Natural killer cell (primary cell): ENCODE measurements around the gene ADH1C. TPM values are rescaled to one million over a fixed set of nuclear protein-coding genes. Genes with fewer than 3 reads are reported as not detected.
"Not testable (repeated sequence)": the region's sequence is repeated elsewhere in the genome, so short reads cannot be mapped to it uniquely, and the experiment has no call there.

Source experiments
- ATAC-seq, 3 donors: fragments of 150-1000 bp in 2 of 3; fragments of 200-7000 bp in 1 of 3; cut with Tn5 transposase; 1 replicate in 1 of 3; 2 replicates in 2 of 3; pipeline ENCODE4 v1.10.0; 2021; ENCODE audit warnings: mild to moderate bottlenecking in 2 of 3, moderate library complexity in 2 of 3
- DNase-seq, 2 donors: peaks; one replicate each; pipeline versions ENCODE4 v3.0.0 to v3.0.0-alpha.2; 2013 to 2021; ENCODE audit warnings: mixed read lengths in 1 of 2
- H3K27ac ChIP-seq: one replicate; pipeline ENCODE4 v1.5.1; 2013; ENCODE audit warnings: mild to moderate bottlenecking, low read length
- H3K27me3 ChIP-seq: one replicate; pipeline ENCODE4 v1.6.1; 2013; ENCODE audit warnings: low read length; ENCODE audit not compliant: control insufficient read depth, insufficient read depth
- H3K36me3 ChIP-seq: one replicate; pipeline ENCODE4 v1.6.1; 2013; ENCODE audit warnings: low read length; ENCODE audit not compliant: control insufficient read depth, insufficient read depth
- H3K4me1 ChIP-seq: one replicate; pipeline ENCODE4 v1.6.1; 2013; ENCODE audit warnings: low read length; ENCODE audit not compliant: control insufficient read depth, insufficient read depth
- H3K4me3 ChIP-seq: one replicate; pipeline ENCODE4 v1.5.1; 2013; ENCODE audit warnings: low read length
- H3K9me3 ChIP-seq: one replicate; pipeline ENCODE4 v1.6.1; 2013; ENCODE audit warnings: low read length; ENCODE audit not compliant: control insufficient read depth, insufficient read depth
- H3K27ac Mint-ChIP-seq, 2 donors: one replicate each; pipeline ENCODE4 v1.8.0; 2022; ENCODE audit warnings: mild to moderate bottlenecking in 2 of 2, mixed read lengths in 2 of 2, moderate library complexity in 1 of 2
- H3K27me3 Mint-ChIP-seq, 2 donors: one replicate each; pipeline ENCODE4 v1.8.0; 2022; ENCODE audit warnings: low read depth in 2 of 2, mixed read lengths in 2 of 2
- H3K36me3 Mint-ChIP-seq: one replicate; pipeline ENCODE4 v1.8.0; 2022; ENCODE audit warnings: mixed read lengths
- H3K4me1 Mint-ChIP-seq, 2 donors: one replicate each; pipeline ENCODE4 v1.8.0; 2022; ENCODE audit warnings: mixed read lengths in 2 of 2
- H3K4me3 Mint-ChIP-seq: one replicate; pipeline ENCODE4 v1.8.0; 2022; ENCODE audit warnings: mild to moderate bottlenecking, moderate library complexity, mixed read lengths
- H3K9me3 Mint-ChIP-seq, 2 donors: one replicate each; pipeline ENCODE4 v1.8.0; 2022; ENCODE audit warnings: mixed read lengths in 2 of 2
- WGBS: methylation state at CpG from one replicate; pipeline ENCODE4 v1.1.7; 2013; ENCODE audit warnings: missing lambda C conversion rate; ENCODE audit not compliant: insufficient coverage; 5-methylcytosine and 5-hydroxymethylcytosine counted together
- intact Hi-C: fragments of 100-400 bp; cut with micrococcal nuclease; formaldehyde crosslinking; loops from one replicate; pipeline ENCODE4 v1.14.2; 2022
- total RNA-seq, 4 donors: library from RNA; stranded (reverse); fragments of 120-200 nt in 1 of 4; gene quantifications; one replicate each; pipeline versions ENCODE4 v1.2.3 to v1.2.4, GENCODE V29; 2013 to 2022
- TF ChIP-seq, protein P1 (sequence below): fragments of 200-600 bp; IDR thresholded peaks from one replicate; pipeline ENCODE4 v1.8.0; 2022; ENCODE audit warnings: antibody characterized with exemption

Gene ADH1C
- total RNA-seq, 3 donors from 2014 or later (not counting 1 experiment from before 2014, with no cell fraction given) = not detected

DNA sequence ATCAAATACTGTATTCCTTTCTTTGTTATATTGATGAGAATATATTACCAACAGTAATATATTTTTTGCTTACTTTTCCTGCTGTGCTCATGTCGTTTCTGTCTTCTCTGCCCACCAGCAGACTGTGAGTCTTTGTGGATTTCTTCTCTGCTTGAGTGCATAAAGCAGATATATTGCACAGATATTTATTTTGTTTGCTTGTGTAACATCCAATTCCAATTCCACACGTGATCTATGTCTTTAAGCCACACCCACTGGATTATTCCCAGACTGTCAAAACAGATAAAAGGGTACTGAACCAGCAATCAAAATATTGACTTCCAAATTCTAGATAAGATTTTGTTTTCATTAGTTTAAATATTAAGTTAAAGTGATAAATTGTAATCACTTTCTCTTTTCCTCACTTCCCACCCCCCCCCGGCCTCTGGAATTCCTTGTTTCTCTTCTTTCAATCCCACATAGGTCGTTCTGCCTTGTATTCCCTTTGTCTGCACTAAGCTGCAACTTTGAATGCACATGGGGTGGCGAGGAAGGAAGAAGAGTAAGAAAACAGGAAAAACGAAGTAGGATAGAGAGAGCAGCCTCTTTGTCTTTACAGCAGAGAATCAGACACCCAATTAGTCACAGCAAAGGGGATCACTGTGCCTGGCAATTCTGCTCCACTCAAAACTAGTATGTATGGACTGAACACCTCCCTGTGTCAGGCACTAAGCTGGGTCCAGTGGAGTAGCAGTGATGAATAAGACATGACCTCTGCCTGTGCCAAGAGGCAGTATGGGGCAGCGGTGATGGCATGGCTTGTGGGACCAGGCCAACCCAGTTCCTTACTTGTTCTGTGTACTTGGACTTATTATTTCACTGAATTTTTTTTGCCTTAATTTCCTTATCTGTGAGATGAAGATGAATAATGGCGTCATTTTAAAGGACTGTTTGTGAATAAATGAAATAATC is 31.0 kb downstream of the ADH1C start, which contains the start of gene ADH1B:
ADH1B (minus strand) TSS at position 161 of the 951 bp plus-strand sequence; CDS start at position 91, 70 bp downstream.
- DNase-seq (no peak), ATAC-seq (no peak)
- Mint-ChIP-seq H3K4me1 (no peaks in the 10 kb centered on the region), H3K27me3 (peaks cover 0 to 4% of the 10 kb centered on the region in 2 donors), H3K9me3 (peaks cover 0 to 2% of the 10 kb centered on the region in 2 donors), H3K4me3 (no peak within 1 kb of the TSS), H3K36me3 (no peaks in the 10 kb centered on the region), H3K27ac (no peak within 1 kb of the TSS)
- Histone ChIP-seq H3K27ac (no peak within 1 kb of the TSS), H3K27me3 (no peaks in the 10 kb centered on the region), H3K36me3 (no peaks in the 10 kb centered on the region), H3K4me3 (no peak within 1 kb of the TSS), H3K9me3 (no peaks in the 10 kb centered on the region), H3K4me1 (no peaks in the 10 kb centered on the region)
- intact Hi-C loops = no loop called here
- 67% methylated on average over 5 of the region's 8 CpGs for WGBS
- TF ChIP-seq, protein P1, sequence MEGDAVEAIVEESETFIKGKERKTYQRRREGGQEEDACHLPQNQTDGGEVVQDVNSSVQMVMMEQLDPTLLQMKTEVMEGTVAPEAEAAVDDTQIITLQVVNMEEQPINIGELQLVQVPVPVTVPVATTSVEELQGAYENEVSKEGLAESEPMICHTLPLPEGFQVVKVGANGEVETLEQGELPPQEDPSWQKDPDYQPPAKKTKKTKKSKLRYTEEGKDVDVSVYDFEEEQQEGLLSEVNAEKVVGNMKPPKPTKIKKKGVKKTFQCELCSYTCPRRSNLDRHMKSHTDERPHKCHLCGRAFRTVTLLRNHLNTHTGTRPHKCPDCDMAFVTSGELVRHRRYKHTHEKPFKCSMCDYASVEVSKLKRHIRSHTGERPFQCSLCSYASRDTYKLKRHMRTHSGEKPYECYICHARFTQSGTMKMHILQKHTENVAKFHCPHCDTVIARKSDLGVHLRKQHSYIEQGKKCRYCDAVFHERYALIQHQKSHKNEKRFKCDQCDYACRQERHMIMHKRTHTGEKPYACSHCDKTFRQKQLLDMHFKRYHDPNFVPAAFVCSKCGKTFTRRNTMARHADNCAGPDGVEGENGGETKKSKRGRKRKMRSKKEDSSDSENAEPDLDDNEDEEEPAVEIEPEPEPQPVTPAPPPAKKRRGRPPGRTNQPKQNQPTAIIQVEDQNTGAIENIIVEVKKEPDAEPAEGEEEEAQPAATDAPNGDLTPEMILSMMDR = no peak

DNA sequence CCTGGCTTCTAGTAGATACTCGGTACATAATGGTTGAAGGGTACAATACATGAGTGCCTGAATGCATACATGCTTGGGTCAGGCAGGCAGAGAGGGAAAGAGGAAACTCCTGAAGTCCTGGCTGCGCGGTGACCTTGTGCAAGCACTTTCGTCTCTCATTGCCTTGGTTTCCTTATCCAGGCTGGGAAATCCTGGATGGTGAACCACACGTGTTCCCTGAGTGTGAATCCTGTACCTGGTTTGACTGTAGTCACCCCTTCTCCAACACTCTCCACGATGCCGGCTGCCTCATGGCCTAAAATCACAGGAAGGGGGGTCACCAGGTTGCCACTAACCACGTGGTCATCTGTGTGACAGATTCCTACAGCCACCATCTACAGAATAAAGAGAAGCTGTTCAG is 34.7 kb downstream of the ADH1C start:
- H3K4me1 Mint-ChIP-seq, H3K27me3 Mint-ChIP-seq, ATAC-seq, DNase-seq, H3K4me3 Mint-ChIP-seq, H3K36me3 Mint-ChIP-seq, H3K27me3 ChIP-seq, H3K4me3 ChIP-seq, H3K9me3 ChIP-seq, H3K27ac ChIP-seq, intact Hi-C loops, H3K4me1 ChIP-seq, H3K36me3 ChIP-seq, H3K27ac Mint-ChIP-seq, H3K9me3 Mint-ChIP-seq: not testable (repeated sequence)
- WGBS = 92% methylated on average over 7 of the region's 8 CpGs

DNA sequence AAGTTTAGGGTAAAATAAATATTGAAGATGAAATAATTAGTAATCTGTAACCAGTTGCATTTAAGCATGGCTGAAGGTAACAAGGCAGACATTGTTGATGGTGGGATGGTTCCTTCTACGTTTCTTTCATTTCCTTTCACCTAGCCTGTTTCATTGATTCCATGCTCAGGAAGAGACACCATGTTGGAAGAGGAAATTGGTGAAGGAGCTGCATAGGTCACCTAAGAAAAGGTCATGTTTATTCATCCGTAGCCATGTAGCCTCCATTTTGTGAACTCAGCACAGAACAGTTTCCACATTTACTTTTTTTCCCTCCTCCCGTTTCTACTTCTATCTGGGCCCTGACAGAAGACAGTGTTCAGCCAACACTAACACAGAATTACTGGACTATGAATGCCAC is 35.2 kb downstream of the ADH1C start:
- no peaks in the 10 kb centered on the region for H3K9me3 ChIP-seq
- Mint-ChIP-seq H3K36me3 (no peaks in the 10 kb centered on the region), H3K27ac (no peak overlapping the region), H3K4me1 (no peaks in the 10 kb centered on the region), H3K9me3 (peaks cover 0 to 2% of the 10 kb centered on the region in 2 donors), H3K4me3 (no peak overlapping the region), H3K27me3 (peaks cover 0 to 4% of the 10 kb centered on the region in 2 donors)
- intact Hi-C loops = no loop called here
- DNase-seq = no peak
- H3K4me3 ChIP-seq = no peak overlapping the region
- H3K4me1 ChIP-seq = no peaks in the 10 kb centered on the region
- TF ChIP-seq, protein P1 = no peak
- WGBS = 86% methylated on average over 3 of the region's 3 CpGs
- H3K27me3 ChIP-seq = no peaks in the 10 kb centered on the region
- ATAC-seq = no peak
- no peaks in the 10 kb centered on the region for H3K36me3 ChIP-seq
- H3K27ac ChIP-seq = no peak overlapping the region

DNA sequence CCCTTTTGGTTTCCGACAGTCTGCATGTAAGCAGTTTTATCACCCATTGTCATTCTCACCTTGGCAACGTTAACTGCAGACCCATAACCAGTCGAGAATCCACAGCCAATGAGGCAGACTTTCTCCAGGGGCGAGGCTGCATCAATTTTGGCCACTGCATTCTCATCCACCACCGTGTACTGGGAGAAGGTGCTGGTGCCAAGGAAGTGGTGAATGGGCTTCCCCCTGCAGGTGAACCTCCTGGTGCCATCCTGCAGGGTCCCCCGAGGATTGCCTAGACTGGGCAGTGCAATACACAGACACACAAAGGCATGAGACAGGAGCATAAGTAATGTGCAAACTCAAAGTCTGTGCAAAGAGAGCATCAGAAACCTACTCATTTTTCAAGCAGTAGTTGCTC is 36.7 kb downstream of the ADH1C start:
- Histone ChIP-seq H3K36me3 (no peaks in the 10 kb centered on the region), H3K27ac (no peak overlapping the region), H3K4me3 (no peak overlapping the region), H3K9me3 (no peaks in the 10 kb centered on the region), H3K4me1 (no peaks in the 10 kb centered on the region), H3K27me3 (no peaks in the 10 kb centered on the region)
- intact Hi-C loops = no loop called here
- TF ChIP-seq, protein P1 = no peak
- H3K9me3 Mint-ChIP-seq = peaks cover 0 to 2% of the 10 kb centered on the region in 2 donors
- H3K4me1 Mint-ChIP-seq = no peaks in the 10 kb centered on the region
- 73% methylated on average over 6 of the region's 6 CpGs for WGBS
- no peak for ATAC-seq
- no peaks in the 10 kb centered on the region for H3K36me3 Mint-ChIP-seq
- DNase-seq = no peak
- no peak overlapping the region for H3K27ac Mint-ChIP-seq
- no peak overlapping the region for H3K4me3 Mint-ChIP-seq
- H3K27me3 Mint-ChIP-seq = peaks cover 0 to 4% of the 10 kb centered on the region in 2 donors
